ENCODE data around the gene ELOVL2.

GRCh38 chr6:10999994-11000393, 44.1 kb downstream of the ELOVL2 start:
- no peak for TF ChIP-seq CTCF (IDR thresholded peaks at IDR 0.05)
- no peak for TF ChIP-seq EZH2 (IDR thresholded peaks at IDR 0.05; ENCODE audit: borderline replicate concordance, insufficient read depth, low read depth, low read length, poor library complexity, severe bottlenecking)

Measured in B cell (primary cell).